Measurements from ENCODE around the gene RNF128.

DNA sequence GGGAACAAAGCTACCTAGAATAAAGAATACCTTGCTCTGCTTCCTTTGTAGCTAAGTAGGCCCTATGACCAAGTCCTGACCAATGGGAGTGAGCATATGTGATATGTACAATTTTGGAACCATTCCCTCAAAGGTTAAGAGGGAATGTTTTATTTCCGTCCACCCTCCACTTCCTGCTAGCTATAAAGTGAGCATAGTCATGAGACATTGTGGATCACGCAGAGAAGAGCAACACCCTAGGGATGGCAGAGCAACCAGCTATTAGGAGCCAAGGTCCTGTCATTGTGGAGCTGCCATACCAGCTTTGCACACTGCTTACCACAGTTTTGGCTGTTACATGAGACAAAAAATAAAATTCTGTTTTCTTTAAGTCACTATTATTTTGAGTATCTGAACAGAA is 45.8 kb upstream of the RNF128 start:
- TF ChIP-seq, protein P1, sequence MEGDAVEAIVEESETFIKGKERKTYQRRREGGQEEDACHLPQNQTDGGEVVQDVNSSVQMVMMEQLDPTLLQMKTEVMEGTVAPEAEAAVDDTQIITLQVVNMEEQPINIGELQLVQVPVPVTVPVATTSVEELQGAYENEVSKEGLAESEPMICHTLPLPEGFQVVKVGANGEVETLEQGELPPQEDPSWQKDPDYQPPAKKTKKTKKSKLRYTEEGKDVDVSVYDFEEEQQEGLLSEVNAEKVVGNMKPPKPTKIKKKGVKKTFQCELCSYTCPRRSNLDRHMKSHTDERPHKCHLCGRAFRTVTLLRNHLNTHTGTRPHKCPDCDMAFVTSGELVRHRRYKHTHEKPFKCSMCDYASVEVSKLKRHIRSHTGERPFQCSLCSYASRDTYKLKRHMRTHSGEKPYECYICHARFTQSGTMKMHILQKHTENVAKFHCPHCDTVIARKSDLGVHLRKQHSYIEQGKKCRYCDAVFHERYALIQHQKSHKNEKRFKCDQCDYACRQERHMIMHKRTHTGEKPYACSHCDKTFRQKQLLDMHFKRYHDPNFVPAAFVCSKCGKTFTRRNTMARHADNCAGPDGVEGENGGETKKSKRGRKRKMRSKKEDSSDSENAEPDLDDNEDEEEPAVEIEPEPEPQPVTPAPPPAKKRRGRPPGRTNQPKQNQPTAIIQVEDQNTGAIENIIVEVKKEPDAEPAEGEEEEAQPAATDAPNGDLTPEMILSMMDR (IDR thresholded peaks at IDR 0.05) = no peak
- TF ChIP-seq POLR2AphosphoS5 (IDR thresholded peaks at IDR 0.05; ENCODE audit: low read depth, low read length) (no peak), EP300 (IDR thresholded peaks at IDR 0.05; ENCODE audit: borderline replicate concordance in 1 of 2, low read depth in 1 of 2, low read length in 1 of 2) (no peak), ELF1 (IDR thresholded peaks at IDR 0.05) (no peak), CHD2 (IDR thresholded peaks at IDR 0.05; ENCODE audit: low read length, partially characterized antibody) (no peak)
- TF ChIP-seq, protein P2, sequence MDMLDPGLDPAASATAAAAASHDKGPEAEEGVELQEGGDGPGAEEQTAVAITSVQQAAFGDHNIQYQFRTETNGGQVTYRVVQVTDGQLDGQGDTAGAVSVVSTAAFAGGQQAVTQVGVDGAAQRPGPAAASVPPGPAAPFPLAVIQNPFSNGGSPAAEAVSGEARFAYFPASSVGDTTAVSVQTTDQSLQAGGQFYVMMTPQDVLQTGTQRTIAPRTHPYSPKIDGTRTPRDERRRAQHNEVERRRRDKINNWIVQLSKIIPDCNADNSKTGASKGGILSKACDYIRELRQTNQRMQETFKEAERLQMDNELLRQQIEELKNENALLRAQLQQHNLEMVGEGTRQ (IDR thresholded peaks at IDR 0.05; ENCODE audit: borderline replicate concordance, low read depth, low read length) = no peak
